ENCODE data around the gene NOVA1.

NOVA1 gene

DNA sequence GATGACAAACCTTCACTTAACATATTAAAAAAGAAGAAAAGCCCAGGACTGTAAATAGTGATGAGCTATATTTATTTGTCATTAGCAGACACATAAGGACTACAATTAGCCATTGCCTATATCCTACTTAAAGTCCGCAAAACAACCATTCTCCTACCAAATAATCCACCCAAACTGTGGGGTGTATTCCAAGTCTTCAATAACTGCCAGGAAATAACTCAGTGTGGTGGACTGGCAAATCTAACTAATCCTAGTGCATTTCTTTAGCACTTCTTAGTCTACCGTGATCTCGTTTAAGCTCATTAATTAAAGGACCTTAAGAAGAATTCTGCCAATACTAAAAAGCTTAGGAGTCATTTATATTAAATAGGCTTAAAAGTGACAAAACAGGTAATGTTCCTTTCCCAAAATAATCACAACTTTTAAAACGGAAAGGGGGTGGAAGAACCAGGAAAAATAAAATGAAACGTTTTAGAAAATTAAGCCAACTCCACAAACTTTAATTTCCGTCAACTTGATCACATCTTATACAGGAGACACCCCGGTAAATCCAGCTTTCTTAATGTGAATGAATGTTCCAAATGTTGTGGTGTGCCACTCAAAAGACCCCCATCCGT is 1.8 kb downstream of the NOVA1 start:
- Histone ChIP-seq H3K9ac (ENCODE audit: low read depth, low read length, poor library complexity, severe bottlenecking) (no peak overlapping the region), H3K4me3 (ENCODE audit: low read length, poor library complexity, severe bottlenecking) (no peak overlapping the region), H3K4me2 (ENCODE audit: low read depth, low read length, poor library complexity, severe bottlenecking) (no peak overlapping the region), H3K9me3 (ENCODE audit: insufficient read depth, low read depth, low read length) (peaks cover 2% of the 10 kb centered on the region; the same call in 1 of the 2 replicates), H3K79me2 (ENCODE audit: insufficient read depth, low read length) (no peaks in the 10 kb centered on the region), H2AFZ (ENCODE audit: low read length) (no peak overlapping the region), H3K27me3 (ENCODE audit: insufficient read depth, low read length, poor library complexity, severe bottlenecking) (no peaks in the 10 kb centered on the region), H3K9me2 (replicated peaks; ENCODE audit: low read depth, low read length) (no peaks in the 10 kb centered on the region), H3K36me3 (ENCODE audit: insufficient read depth, low read length) (no peaks in the 10 kb centered on the region), H3K4me1 (ENCODE audit: insufficient read depth, low read length, poor library complexity, severe bottlenecking) (no peaks in the 10 kb centered on the region), H4K20me1 (ENCODE audit: insufficient read depth, low read length, poor library complexity, severe bottlenecking) (no peaks in the 10 kb centered on the region), H3F3A (ENCODE audit: low read depth) (no peaks in the 10 kb centered on the region)
- no peak for TF ChIP-seq EZH2phosphoT487 (IDR thresholded peaks at IDR 0.05; ENCODE audit: borderline replicate concordance)
- TF ChIP-seq, protein P1, sequence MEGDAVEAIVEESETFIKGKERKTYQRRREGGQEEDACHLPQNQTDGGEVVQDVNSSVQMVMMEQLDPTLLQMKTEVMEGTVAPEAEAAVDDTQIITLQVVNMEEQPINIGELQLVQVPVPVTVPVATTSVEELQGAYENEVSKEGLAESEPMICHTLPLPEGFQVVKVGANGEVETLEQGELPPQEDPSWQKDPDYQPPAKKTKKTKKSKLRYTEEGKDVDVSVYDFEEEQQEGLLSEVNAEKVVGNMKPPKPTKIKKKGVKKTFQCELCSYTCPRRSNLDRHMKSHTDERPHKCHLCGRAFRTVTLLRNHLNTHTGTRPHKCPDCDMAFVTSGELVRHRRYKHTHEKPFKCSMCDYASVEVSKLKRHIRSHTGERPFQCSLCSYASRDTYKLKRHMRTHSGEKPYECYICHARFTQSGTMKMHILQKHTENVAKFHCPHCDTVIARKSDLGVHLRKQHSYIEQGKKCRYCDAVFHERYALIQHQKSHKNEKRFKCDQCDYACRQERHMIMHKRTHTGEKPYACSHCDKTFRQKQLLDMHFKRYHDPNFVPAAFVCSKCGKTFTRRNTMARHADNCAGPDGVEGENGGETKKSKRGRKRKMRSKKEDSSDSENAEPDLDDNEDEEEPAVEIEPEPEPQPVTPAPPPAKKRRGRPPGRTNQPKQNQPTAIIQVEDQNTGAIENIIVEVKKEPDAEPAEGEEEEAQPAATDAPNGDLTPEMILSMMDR (conservative IDR thresholded peaks at IDR 0.05; ENCODE audit: low read length): no peak

DNA sequence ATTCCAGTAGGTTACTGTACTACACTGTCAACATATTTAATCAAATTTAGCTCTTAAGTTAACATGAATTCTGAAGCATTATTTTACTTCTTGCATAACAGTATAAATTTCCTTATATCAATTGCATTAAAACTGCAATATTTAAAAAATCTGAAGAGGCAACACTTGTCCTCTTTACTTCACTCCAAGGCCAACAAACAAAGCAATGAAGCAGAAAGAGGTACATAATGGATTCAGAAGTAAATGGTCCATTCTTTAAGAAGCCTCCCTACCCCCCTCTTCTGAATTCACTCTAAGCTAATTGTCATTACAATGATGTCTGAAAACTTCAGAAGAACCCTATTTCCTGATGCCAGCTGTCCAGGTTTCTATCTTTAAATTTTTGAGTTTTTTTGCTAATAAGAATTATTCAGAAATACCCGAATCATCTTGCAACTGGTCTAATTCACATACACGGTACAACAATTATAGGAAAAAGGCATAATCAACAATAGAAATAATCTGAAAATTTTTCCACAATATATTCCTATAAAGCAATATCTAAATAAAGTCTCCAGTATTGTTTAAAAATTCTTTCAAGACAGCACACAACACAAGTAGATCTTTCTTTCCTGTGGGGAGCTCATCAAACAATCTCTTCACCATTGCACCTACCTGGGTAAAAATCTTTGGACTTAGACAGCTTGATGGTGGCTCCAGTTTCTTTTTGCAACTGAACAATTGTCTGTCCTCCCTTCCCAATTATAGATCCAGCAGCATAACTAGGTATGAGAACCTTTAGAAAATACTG is 2.9 kb downstream of the NOVA1 start:
- no peaks in the 10 kb centered on the region for H3K4me1 ChIP-seq (ENCODE audit: insufficient read depth, low read length, poor library complexity, severe bottlenecking)
- no peaks in the 10 kb centered on the region for H3K9me2 ChIP-seq (replicated peaks; ENCODE audit: low read depth, low read length)
- no peaks in the 10 kb centered on the region for H3K79me2 ChIP-seq (ENCODE audit: insufficient read depth, low read length)
- TF ChIP-seq, protein P1 (conservative IDR thresholded peaks at IDR 0.05; ENCODE audit: low read length): no peak
- TF ChIP-seq EZH2phosphoT487 (IDR thresholded peaks at IDR 0.05; ENCODE audit: borderline replicate concordance): no peak
- no peak overlapping the region for H2AFZ ChIP-seq (ENCODE audit: low read length)
- H3F3A ChIP-seq (ENCODE audit: low read depth): no peaks in the 10 kb centered on the region
- no peak overlapping the region for H3K4me2 ChIP-seq (ENCODE audit: low read depth, low read length, poor library complexity, severe bottlenecking)
- H3K27me3 ChIP-seq (ENCODE audit: insufficient read depth, low read length, poor library complexity, severe bottlenecking): no peaks in the 10 kb centered on the region
- H3K9me3 ChIP-seq (ENCODE audit: insufficient read depth, low read depth, low read length): peaks cover 2% of the 10 kb centered on the region; the same call in 1 of the 2 replicates
- no peaks in the 10 kb centered on the region for H4K20me1 ChIP-seq (ENCODE audit: insufficient read depth, low read length, poor library complexity, severe bottlenecking)
- no peak overlapping the region for H3K9ac ChIP-seq (ENCODE audit: low read depth, low read length, poor library complexity, severe bottlenecking)
- no peaks in the 10 kb centered on the region for H3K36me3 ChIP-seq (ENCODE audit: insufficient read depth, low read length)
- H3K4me3 ChIP-seq (ENCODE audit: low read length, poor library complexity, severe bottlenecking): no peak overlapping the region

DNA sequence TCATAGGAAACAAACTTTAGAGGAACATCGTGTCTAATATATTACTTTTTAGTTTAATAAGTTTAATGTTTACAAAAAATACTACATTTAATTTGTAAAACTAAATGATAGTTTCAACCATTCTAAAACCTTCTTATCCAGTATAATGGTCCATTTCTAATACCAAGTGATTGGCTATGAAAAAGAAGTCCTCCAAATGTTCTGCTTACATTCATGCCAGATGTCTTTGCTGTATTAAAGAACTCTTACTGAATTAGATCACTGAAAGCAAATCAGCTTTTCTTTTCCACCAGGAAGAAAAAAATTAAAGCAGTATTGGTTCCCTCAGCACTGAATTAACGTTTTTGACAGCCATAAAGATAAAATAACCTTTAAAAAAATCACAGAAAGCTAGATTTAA is 3.7 kb downstream of the NOVA1 start:
- Histone ChIP-seq H4K20me1 (ENCODE audit: insufficient read depth, low read length, poor library complexity, severe bottlenecking) (no peaks in the 10 kb centered on the region), H2AFZ (ENCODE audit: low read length) (no peak overlapping the region), H3K9me3 (ENCODE audit: insufficient read depth, low read depth, low read length) (peaks cover 2% of the 10 kb centered on the region; the same call in 1 of the 2 replicates), H3K9me2 (replicated peaks; ENCODE audit: low read depth, low read length) (no peaks in the 10 kb centered on the region), H3K36me3 (ENCODE audit: insufficient read depth, low read length) (no peaks in the 10 kb centered on the region), H3K79me2 (ENCODE audit: insufficient read depth, low read length) (no peaks in the 10 kb centered on the region), H3F3A (ENCODE audit: low read depth) (no peaks in the 10 kb centered on the region), H3K9ac (ENCODE audit: low read depth, low read length, poor library complexity, severe bottlenecking) (no peak overlapping the region), H3K4me2 (ENCODE audit: low read depth, low read length, poor library complexity, severe bottlenecking) (no peak overlapping the region), H3K27me3 (ENCODE audit: insufficient read depth, low read length, poor library complexity, severe bottlenecking) (no peaks in the 10 kb centered on the region), H3K4me3 (ENCODE audit: low read length, poor library complexity, severe bottlenecking) (no peak overlapping the region), H3K4me1 (ENCODE audit: insufficient read depth, low read length, poor library complexity, severe bottlenecking) (no peaks in the 10 kb centered on the region)
- no peak for TF ChIP-seq EZH2phosphoT487 (IDR thresholded peaks at IDR 0.05; ENCODE audit: borderline replicate concordance)
- TF ChIP-seq, protein P1 (conservative IDR thresholded peaks at IDR 0.05; ENCODE audit: low read length): no peak

Measured in Loucy (cell line).